Measurements from ENCODE around the gene KRTCAP2. TPM values are rescaled to one million over a fixed set of nuclear protein-coding genes. Genes with fewer than 3 reads are reported as not detected.

Gene KRTCAP2
- total RNA-seq, 4 donors from 2014 or later: 77.1 to 180 (median 113) TPM

DNA sequence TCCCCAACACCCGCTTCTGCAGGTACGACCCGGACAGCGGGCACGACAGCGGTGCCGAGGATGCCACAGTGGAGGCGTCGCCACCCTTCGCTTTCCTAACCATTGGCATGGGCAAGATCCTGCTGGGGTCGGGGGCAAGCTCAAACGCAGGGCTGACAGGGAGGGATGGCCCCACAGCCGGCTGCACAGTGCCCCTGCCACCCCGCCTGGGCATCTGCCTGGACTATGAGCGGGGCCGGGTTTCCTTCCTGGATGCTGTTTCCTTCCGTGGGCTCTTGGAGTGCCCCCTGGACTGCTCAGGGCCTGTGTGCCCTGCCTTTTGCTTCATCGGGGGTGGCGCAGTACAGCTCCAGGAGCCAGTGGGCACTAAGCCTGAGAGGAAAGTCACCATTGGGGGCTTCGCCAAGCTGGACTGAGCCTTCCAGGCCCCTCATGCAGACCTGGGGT lies 10.7 kb upstream of the KRTCAP2 start:
- TF ChIP-seq POLR2A (IDR thresholded peaks at IDR 0.05): no peak
- TF ChIP-seq EP300 (IDR thresholded peaks at IDR 0.05): no peak
- no peak for TF ChIP-seq POLR2AphosphoS5 (IDR thresholded peaks at IDR 0.05)
- no peak for TF ChIP-seq CTCF (IDR thresholded peaks at IDR 0.05)
- 86% methylated on average over 10 of the region's 20 CpGs for WGBS
- Histone ChIP-seq H3K27ac (no peak overlapping the region), H3K4me1 (peaks cover 17% of the 10 kb centered on the region), H3K36me3 (no peaks in the 10 kb centered on the region), H3K27me3 (no peaks in the 10 kb centered on the region), H3K9me3 (no peaks in the 10 kb centered on the region), H3K4me3 (no peak overlapping the region)
- no peak for DNase-seq (ENCODE audit: low spot score in 2 of 2)

DNA sequence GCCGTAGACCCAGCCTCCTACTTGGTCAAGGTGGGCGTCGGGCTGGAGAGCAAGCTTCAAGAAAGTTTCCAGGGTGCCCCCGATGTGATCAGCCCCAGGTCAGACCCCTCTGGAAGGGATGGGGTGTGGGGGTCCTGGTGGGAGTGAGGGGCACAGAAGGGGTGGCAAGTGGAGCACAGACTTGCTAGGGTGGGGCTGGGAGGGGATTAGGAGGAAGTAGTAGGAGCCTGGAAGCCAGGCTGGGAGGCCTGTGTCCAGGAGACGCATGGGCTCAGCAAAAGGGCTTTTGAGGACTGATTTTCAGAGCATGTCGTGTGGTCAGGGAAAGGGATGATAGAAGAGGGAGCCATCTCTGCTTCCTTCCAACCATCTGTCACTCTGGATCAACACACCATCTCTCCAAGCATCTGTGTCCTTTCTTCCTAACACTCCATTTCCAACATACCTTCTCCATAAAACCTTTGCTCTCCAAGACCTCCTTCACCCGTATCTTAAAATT lies 9.0 kb upstream of the KRTCAP2 start:
- no peak for TF ChIP-seq CTCF (IDR thresholded peaks at IDR 0.05)
- no peak for TF ChIP-seq POLR2AphosphoS5 (IDR thresholded peaks at IDR 0.05)
- TF ChIP-seq EP300 (IDR thresholded peaks at IDR 0.05): no peak
- no peak for TF ChIP-seq POLR2A (IDR thresholded peaks at IDR 0.05)
- Histone ChIP-seq H3K27ac (no peak overlapping the region), H3K27me3 (no peaks in the 10 kb centered on the region), H3K36me3 (no peaks in the 10 kb centered on the region), H3K4me1 (peaks cover 24% of the 10 kb centered on the region), H3K9me3 (no peaks in the 10 kb centered on the region), H3K4me3 (no peak overlapping the region)
- DNase-seq (ENCODE audit: low spot score in 2 of 2): peak in 1 of 2 donors; percentile 53
- WGBS: 87% methylated on average over 6 of the region's 7 CpGs

DNA sequence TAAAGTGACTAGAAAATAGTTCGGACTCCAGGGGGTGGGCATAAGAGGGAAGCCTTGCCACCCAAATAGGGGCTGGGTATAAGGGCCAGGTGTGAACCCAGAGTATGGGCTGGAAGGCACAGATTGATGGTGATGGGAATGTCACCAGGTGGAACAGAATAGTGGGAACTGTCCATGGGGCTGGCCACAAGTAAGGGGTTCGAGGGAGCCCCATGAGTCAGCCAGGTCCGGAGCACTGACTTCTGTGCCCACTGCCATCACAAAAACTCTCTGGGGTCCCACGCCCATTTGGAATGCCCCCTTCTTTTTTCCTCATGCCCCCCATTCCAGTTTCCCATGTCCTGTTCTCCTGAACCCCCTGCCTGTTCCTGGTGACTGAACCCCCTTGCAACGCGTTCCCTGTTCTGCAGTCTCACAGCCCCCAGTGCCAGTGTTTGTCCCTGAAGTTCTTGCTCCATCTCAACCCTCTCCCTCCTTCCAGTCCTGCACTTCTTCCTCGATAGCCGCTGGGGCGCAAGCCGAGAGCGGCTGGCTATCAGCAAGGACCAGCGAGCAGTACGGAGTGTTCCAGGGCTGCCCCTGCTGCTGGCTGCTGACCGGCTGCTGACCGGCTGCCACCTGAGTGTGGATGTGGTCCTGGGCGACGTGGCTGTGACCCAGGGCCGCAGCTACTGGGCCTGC lies 8.4 kb upstream of the KRTCAP2 start:
- WGBS: 92% methylated on average over 15 of the region's 18 CpGs
- DNase-seq (ENCODE audit: low spot score in 2 of 2): no peak

GRCh38 chr1:155179112-155180031 lies 6.3 kb upstream of the KRTCAP2 start:
- H3K36me3 ChIP-seq: no peaks in the 10 kb centered on the region
- DNase-seq (ENCODE audit: low spot score in 2 of 2): peak in 1 of 2 donors; percentile 62

More for the DNA sequence above, 8.4 kb upstream of the KRTCAP2 start:
- Histone ChIP-seq H3K4me1 (peaks cover 30% of the 10 kb centered on the region), H3K27ac (no peak overlapping the region), H3K27me3 (no peaks in the 10 kb centered on the region), H3K9me3 (no peaks in the 10 kb centered on the region), H3K4me3 (no peak overlapping the region), H3K36me3 (no peaks in the 10 kb centered on the region)
- TF ChIP-seq POLR2AphosphoS5 (IDR thresholded peaks at IDR 0.05) (no peak), EP300 (IDR thresholded peaks at IDR 0.05) (no peak), CTCF (IDR thresholded peaks at IDR 0.05) (no peak), POLR2A (IDR thresholded peaks at IDR 0.05) (no peak)

More at GRCh38 chr1:155179112-155180031, 6.3 kb upstream of the KRTCAP2 start:
- whole genome bisulfite sequencing: 92% methylated on average over 31 of the region's 31 CpGs
- Histone ChIP-seq H3K9me3 (no peaks in the 10 kb centered on the region), H3K27me3 (peaks cover 9% of the 10 kb centered on the region), H3K27ac (no peak overlapping the region), H3K4me1 (peaks cover 21% of the 10 kb centered on the region), H3K4me3 (no peak overlapping the region)
- TF ChIP-seq CTCF (IDR thresholded peaks at IDR 0.05) (no peak), POLR2AphosphoS5 (IDR thresholded peaks at IDR 0.05) (no peak), EP300 (IDR thresholded peaks at IDR 0.05) (no peak), POLR2A (IDR thresholded peaks at IDR 0.05) (no peak)
